ENCODE results near the gene ZNF225.
"Not testable (repeated sequence)": the region's sequence is repeated elsewhere in the genome, so short reads cannot be mapped to it uniquely, and the experiment has no call there.

The ZNF225 gene

GRCh38 chr19:44163789-44164188, 50.6 kb downstream of the ZNF225 start:
- no peak for DNase-seq

GRCh38 chr19:44164327-44164672, 51.1 kb downstream of the ZNF225 start:
- DNase-seq = no peak

GRCh38 chr19:44164673-44165512, 51.7 kb downstream of the ZNF225 start, which contains the start of gene ZNF226:
ZNF226 (plus strand) TSS chr19:44165100; CDS start chr19:44170081, 4,981 bp downstream.
- DNase-seq = peak; percentile 91 to 99

- not testable (repeated sequence) for DNase-seq
Measured at GRCh38 chr19:44170660-44171059, 57.5 kb downstream of the ZNF225 start.

GRCh38 chr19:44176590-44176989, 63.4 kb downstream of the ZNF225 start:
- DNase-seq = no peak

GRCh38 chr19:44180968-44181367, 67.8 kb downstream of the ZNF225 start:
- no peak for DNase-seq

- DNase-seq = no peak
Measured at GRCh38 chr19:44182145-44182544, 68.9 kb downstream of the ZNF225 start.

All from hippocampal formation (tissue), 2 donors.